MV-4-11 (cell line): ENCODE measurements around the gene ADCK2.
A peak's percentile ranks its signal among the peaks of the same experiment; 100 is the strongest.
"Not testable (repeated sequence)": the region's sequence is repeated elsewhere in the genome, so short reads cannot be mapped to it uniquely, and the experiment has no call there.

Experiments
- DNase-seq: peaks from one replicate; lab custom pipeline; 2025; lab: John Stamatoyannopoulos, UW

The ADCK2 gene

DNA sequence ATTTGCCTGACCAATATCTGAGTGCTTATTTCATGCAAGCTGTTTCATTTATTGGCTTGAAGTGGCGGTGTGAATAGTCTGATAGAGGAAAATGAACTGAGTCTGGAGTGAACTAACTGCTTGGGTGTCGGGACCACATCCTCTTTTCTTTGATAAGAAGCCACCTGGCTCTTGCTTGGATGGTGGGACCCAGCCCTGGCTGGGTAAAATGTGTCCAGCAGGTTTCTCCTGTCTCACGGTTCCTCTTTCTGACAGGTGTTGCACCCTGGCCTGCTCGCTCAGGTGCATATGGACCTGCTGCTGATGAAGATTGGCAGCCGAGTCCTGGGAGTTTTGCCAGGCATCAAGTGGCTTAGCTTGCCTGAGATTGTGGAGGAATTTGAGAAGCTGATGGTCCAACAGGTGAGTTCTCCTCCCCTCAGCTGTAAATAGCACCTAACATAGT, 1.6 kb downstream of the ADCK2 start:
- DNase-seq, result no peak

DNA sequence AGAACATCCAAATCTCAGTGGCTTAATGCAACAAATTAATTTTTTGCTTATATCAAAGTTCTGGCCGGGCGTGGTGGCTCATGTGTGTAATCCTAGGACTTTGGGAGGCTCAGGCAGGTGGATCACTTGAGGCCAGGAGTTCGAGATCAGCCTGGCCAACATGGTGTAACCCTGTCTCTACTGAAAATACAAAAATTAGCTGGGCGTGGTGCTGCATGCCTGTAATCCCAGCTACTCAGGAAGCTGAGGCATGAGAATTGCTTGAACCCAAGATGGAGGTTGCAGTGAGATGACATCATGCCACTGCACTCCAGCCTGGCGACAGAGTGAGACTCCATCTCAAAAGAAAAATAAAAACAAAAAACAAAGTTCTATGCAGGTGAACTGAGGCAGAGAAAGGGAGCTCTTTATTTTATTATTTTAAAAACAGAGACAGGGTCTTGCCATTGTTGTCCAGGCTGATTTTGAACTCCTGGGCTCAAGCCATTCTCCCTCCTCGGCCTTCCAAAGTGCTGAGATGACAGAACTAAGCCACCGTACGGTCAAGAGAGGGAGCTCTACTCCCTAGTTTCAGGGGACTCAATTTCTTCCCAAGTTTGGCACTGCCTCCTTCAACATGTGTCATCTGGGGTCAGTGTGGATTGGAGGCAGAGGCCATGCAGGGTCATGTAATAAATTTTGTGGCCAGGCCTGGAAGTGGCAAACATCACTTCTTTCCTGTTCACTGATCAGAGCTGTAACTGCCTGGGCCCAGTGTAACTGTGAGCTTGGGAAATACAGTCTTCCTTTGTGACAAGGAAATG, 2.4 kb downstream of the ADCK2 start:
- DNase-seq, result peak; percentile 95

DNA sequence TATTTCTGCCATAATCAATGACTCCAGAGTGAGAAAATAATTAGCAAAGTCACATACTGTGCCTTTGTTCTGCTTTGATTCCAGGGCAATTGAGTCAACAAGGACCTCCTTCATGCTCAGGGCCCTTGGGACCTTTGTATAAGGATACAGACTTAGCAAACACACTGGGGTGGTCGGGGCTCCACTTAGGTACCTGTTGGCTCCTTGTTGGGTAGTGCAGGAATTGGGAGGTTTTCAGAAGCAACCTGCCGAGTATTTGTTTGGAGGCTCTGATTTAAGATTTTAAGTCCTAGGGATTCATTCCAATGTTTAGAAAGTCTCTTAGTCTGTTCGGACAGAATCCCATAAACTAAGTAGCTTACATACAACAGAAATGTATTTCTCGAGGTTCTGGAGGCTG, 3.0 kb downstream of the ADCK2 start:
- DNase-seq, result no peak

DNA sequence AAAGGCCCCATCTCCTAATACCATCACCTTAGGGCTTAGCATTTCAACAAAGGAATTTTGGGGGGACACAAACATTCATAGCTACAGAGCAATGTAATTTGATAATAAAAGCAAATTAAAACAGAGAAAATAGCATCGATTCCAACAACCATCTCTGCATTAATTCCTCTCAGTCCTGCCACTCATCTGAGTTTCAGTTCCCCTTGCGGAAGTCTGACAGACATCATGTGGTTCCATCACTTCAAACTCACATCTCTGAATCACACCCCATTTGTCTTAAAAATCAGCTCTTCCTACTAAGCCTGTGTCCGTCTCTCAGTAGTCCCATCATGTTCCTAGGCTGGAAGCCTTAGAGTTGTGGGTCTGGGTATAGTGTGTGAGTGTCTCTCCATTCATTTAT, 3.6 kb downstream of the ADCK2 start:
- peak; percentile 84 for DNase-seq

DNA sequence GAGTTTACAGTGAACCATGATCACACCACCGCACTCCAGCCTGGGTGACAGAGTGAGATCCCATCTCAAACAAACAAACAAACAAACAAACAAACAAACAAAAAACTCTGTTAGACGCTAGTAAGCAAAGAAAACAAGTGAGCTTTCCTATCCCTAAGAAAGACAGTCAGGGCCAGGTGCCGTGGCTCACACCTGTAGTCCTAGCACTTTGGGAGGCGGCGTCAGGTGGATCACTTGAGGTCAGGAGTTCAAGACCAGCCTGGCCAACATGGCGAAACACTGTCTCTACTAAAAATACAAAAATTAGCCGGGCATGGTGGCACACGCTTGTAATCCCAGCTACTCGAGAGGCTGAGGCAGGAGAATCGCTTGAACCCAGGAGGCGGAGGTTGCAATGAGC, 4.2 kb downstream of the ADCK2 start:
- DNase-seq, result not testable (repeated sequence)

DNA sequence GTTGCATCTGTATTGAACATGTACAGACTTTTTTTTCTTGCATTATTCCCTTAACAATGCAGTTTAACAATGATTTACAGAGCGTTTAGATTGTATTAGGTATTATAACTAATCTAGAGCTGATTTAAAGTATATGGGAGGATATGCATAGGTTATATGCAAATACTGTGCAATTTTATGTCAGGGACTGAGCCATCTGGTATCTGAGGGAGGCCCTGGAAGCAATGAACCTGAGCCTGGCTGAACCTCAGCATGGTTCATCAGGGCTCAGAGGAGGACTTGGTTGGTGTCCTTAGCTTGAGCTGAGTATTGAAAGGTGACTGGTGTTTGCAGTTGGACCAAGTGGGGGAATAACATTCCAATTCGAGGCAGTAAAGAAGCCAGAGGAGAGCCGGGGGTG, 4.8 kb downstream of the ADCK2 start:
- DNase-seq, result no peak

DNA sequence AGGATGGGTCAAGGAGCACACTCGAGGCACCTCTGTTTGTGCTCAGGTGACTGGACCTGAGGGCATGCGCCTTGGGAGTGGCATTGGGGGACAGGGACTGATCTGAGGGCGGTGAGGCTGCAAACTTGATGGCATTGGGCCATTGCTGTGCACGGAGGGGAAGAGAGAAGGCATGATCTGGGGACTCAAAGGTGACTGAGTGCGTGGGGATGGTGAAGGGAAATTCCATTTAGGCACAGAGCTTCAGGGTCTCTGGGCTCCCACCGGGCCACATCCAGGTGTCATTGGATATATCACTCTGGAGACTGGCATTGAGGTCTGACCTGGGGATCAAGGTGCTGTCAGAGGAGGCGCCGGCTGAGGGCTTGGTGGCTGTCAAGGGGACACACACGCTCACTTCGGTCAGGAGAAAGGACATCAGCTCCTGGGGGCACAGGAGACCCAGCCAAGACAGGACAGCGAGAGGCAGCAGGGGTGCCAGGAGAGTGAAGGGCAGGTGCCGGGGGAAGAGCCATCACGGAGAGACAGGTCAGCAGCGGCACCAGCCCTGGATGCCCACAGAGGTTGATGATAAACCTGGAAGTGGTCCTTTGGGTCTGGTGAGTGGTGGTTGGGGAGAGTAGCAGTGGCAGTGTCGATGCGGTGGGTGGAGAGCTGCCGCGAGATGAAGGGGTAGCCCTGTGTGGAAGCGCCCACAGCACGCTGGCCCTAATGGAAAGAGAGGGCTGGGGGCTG, 5.5 kb downstream of the ADCK2 start:
- no peak for DNase-seq

DNA sequence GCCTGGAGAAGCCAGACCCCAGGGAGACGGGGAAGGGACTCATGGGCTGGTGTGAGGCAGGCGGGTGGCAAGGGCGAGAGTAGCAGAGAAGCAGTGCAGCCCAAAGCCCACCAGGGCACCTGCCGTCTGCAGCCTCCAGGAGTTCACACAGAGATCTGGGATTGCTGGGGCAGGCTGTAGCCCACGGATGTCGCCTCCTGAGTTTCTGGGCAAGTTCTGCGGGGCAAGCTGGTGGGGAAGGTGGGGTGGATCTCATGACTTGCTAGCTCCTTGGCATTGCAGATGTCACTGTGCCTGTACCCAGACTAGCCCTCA, 6.0 kb downstream of the ADCK2 start:
- DNase-seq, result no peak

DNA sequence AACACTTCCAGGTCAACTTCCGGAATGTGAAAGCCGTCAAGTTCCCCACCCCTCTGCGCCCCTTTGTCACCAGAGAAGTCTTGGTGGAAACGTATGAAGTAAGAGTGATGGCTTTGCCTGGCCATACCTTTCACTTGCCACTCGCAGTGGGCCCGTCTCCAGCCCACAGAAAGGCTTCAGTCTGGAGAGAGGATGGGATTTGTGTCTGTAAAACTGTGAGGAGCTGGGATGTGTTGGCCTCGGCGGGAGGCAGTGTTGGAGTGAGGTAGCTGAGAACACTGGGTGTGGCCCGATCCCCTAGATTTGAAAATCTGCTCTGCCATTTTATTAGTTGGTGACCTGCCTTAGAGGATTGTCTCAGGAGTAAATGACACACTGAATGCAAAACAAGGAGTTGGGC, 6.4 kb downstream of the ADCK2 start:
- DNase-seq, result no peak

DNA sequence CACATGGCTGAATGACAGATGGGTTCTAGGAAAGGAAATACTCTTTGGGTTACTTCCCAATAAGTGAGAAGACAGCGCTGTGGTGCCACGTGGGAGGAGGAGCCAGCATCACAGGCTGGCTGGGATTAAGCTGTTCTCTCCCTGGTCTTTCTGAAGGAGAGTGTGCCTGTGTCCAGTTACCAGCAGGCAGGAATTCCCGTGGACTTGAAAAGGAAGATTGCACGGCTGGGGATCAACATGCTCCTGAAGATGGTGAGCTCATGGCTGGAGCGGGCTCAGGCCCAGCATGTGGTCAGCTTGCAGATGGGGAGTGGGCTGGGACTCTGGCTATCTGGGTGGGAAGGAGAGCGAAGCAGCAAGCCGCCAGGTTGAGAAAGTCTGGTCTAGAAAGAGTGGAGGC, 8.1 kb downstream of the ADCK2 start:
- no peak for DNase-seq

DNA sequence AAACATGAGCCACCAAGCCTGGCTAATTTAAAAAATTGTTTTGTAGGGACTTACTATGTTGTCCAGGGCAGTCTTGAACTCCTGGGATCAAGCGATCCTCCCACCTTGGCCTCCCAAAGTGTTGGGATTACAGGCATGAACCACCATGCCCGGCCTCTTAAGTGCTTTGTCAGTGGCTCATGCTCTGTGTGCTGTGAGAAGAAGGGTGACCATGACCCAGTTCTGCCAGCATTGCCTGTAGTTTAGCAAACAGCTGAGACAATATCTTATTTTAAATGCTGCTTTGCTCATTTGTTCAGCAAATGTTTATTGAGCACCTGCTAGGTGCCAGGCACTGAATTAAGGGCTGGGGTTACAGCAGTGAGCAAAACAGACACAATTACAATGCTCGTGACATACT, 9.0 kb downstream of the ADCK2 start:
- no peak for DNase-seq

DNA sequence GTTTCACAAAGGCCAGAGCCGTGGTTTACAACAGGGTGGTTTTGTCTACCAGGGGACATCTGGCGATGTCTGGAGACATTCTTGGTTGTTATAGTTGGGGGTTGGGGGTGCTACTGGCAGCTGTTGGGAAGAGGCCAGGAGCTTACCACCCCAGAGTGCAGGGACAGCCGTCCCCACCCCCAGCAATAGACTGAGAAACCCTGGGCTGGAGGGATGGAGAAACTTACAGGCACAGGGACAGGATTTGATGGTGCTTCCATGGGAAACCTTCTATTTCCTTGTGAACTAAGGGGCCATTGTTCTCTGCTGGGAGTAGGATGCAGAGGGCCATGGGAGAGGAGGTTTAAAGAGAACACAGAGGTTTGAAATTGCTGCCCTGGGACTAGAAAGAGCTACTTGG, 10.9 kb downstream of the ADCK2 start:
- DNase-seq, result no peak

DNA sequence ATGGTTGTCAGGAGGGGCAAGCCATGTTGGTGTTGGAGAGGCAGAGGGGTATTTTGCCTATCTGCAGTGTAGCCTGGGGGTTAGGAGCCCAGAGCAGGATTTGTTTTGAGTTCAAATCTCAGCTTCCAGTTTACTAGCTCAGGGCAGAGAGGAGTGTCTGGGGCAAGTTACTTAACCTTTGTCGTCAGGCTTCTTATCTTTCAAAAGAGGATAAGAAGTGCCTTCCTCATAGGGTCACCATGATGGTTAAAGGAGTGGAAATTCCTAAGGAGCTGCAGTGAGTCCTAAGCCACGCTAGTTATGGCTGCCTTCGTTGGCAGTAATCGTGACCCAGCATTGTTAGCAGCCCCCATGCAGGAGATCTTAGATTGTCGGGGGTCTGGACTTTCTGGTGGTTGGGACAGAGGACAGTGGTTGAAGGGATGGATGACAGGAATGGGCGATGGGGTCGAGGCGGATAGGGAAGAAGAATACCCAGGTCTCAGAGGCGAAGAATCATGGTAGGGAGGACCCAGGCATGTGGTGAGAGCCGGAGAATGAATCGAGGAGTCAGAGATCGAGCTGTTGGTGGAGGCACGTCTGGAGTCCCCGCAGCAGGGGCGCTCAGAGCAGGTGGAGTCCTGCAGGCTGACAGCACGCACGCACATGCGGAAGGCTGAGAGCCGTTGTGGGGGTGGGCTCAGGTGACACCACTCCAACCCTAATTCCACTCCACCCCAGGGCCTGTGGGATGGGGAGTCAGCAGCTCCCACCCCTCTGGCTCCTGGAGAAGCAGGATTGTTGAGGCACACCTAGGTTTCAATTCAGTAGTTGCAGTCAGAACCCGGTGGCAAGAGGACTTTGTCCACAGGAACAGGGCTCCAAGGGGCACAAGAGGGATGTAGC, 11.6 kb downstream of the ADCK2 start:
- no peak for DNase-seq

DNA sequence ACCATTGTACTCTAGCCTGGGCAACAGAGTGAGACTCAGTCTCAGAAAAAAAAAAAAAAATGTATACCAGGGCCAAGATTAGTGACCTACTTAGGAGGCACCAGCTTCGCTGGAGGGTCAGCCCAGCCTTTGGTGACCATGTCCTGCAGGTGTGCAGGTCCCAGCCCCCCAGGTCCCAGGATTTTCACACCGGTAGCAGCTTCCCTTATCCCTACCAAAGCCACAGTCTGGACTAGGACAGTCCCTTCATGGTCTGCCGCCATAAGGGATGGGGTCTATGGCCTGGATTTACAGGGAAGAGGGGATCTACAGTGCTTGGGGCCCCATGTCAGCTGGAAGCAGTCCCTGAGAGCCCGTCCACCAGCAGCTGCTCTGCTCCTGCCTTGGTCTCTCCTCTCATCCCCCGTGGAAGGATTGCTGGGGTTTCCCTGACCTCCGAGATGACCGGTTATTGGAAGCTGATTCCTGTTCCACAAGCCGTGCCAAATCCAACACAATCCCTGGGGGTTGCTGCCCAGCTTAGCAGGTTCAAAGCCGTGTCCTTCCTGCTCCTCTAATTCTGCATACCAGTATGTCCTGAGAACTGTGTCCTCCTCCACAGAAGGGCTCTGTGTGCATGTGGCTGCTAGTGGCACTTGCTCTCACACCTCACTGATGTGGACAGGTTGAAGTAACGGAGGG, 12.8 kb downstream of the ADCK2 start:
- no peak for DNase-seq

DNA sequence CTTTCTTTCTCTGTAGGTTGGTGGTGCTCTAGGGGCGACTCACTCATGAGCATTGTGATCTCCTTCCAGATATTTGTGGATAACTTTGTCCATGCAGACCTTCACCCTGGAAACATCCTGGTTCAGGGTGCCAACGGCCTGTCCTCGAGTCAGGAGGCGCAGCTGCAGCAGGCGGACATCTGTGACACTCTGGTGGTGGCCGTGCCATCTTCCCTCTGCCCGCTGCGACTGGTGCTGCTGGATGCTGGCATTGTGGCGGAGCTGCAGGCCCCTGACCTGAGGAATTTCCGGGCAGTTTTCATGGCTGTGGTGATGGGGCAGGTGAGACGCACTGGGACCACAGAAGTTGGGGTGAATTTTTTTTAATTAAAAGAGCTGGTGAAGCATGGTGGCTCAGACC, 14.2 kb downstream of the ADCK2 start:
- no peak for DNase-seq

DNA sequence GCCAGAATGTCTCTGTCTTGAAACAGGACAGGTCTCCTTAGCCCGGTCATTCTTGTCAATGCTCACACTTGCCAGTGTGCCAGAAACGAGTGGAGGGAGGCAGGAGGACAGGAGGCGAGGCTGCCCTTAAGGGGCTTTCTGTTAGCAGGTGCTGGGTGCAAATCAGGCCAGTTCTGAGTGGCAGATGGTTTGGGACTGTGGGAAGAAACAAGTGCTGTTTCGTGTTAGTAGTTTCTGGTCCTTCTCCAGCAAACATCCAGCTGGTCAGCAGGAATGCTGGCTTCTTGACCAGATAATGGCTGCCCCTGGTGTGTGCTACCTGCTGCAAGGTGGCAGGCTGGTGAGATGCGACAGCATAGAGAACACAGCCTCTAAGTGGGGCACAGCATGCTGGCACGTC, 15.6 kb downstream of the ADCK2 start:
- no peak for DNase-seq

DNA sequence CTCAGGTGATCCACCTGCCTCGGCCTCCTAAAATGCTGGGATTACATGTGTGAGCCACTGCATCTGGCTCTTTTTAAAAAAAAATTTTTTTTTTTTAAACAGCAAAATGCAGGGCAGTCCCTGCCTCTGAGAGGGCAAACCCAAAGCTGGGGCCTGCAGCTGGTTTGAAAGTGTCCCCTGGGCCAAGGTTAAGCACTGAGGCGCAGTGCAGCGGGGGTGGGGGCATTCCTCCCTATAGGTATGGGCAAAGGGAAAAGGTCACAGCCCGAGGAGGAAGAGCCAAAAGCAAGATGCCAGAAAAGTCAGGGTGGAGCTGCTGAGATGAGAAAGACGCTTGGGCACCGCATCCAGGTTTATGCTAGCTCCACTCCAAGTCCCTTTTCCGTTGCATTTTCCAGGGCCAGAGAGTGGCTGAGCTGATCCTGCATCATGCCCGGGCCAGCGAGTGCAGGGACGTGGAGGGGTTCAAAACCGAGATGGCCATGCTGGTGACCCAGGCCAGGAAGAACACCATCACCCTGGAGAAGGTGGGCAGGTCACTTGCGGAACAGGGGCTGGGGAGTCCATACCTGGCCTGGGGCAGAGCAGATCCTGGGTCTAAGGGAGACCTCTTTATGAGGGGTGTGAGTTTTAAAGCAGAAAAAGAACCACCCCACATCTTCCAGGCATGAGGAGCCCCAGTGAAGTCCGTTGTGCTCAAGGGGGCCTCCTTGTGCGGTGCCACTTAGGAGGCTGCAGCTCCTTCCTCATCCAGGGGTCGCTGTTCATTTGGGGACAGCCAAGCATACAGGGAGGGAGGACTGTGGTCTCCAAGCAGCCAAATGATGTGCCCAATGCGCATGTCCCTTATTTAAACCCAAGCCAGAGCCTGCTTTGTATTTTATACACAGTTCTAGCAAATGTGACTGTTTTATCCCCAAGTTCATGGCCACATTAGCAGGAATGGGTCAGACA, 16.7 kb downstream of the ADCK2 start:
- no peak for DNase-seq

DNA sequence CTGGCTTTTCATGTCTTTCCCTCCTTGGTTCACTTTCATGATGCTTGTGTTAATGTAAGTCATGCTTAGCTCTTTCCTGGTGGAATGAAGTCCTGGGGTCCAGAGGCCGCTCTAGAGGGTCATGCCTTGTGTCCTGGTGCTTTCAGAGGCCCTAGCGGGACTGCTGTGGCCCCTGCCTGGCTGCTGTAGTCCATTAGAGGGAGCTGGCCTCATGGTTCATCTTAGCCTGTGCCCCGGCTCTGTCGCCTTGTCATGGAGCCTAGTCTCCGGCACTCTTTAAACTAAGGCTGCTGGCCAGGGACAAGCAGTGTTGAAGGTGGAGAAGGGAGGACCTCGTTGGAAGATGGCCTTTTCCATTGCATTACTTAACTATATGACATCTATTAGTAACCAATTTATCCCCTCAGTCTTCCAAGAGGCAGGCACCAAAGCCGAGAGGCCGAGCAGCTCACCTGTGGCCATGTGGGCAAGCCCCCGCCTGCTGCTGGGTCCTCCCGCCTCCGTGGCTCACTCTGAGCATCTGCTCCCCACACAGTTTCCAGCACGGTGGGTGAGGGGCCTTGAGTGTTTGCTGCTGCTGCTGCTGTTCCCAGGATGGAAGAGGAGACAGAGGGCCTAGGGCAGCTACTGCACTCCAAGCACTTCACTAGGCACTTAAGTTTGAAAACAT, 18.8 kb downstream of the ADCK2 start:
- DNase-seq, result no peak

DNA sequence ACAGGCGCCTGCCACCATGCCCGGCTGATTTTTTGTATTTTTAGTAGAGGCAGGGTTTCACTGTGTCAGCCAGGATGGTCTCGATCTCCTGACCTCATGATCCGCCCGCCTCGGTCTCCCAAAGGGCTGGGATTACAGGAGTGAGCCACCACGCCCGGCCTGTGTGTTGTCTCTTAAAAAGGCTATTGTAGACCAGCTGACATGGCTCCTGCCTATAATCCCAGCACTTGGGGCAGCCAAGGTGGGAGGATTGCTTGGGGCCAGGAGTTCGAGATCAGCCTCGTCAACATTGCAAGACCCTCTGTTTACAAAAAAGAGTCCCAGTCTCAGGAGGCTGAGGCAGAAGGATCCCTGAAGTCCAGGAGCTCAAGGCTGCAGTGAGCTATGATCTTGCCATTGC, 21.1 kb downstream of the ADCK2 start:
- not testable (repeated sequence) for DNase-seq

DNA sequence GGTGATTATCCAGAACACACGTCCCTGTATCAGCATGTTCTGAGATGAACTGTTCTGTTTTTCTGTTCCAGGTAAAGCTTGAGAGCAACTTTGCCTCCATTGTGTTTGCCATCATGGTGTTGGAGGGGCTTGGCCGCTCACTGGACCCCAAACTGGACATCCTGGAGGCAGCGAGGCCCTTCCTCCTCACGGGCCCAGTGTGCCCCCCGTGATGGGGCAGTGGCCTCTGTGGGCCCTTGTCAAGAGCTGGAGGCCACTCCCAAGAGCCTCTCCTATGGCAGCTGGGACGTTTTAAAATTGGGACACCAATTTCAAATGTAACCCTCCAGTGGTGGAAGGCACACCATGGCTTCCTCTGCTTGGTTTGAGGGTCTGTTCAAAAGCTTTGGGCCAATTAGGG, 21.8 kb downstream of the ADCK2 start:
- no peak for DNase-seq
